SU-DHL-6 (cell line): ENCODE measurements around the gene NANS.
"Not testable (repeated sequence)": the region's sequence is repeated elsewhere in the genome, so short reads cannot be mapped to it uniquely, and the experiment has no call there.

Source experiments
- H2AFZ ChIP-seq: fragments of 200-600 bp; sonication (generic); 2 replicates; pipeline ENCODE4 v1.6.1; 2014; ENCODE audit warnings: low read depth, mild to moderate bottlenecking, moderate library complexity, mixed read lengths, antibody characterized with exemption, low read length; ENCODE audit not compliant: severe bottlenecking
- H3F3A ChIP-seq: fragments of 200-600 bp; shearing (Covaris generic); 2 replicates; pipeline ENCODE4 v1.6.0; 2016; ENCODE audit warnings: antibody characterized with exemption, mild to moderate bottlenecking; ENCODE audit not compliant: insufficient read depth
- H3K27ac ChIP-seq: fragments of 200-600 bp; sonication (generic); 2 replicates; pipeline ENCODE4 v1.5.1; 2016; ENCODE audit warnings: low read depth, mild to moderate bottlenecking, low read length, moderate library complexity, mixed read lengths
- H3K27me3 ChIP-seq: fragments of 200-600 bp; sonication (generic), shearing (Covaris generic); 2 replicates; pipeline ENCODE4 v1.6.0; 2014; ENCODE audit warnings: mild to moderate bottlenecking, low read length
- H3K36me3 ChIP-seq: fragments of 200-600 bp; sonication (generic); 2 replicates; pipeline ENCODE4 v1.6.1; 2014; ENCODE audit warnings: mild to moderate bottlenecking, low read length, mixed read lengths
- H3K4me2 ChIP-seq: fragments of 300-600, 200-600 bp; shearing (Covaris generic), sonication (generic); 2 replicates; pipeline ENCODE4 v1.6.0; 2014; ENCODE audit warnings: low read length, low read depth, mild to moderate bottlenecking; ENCODE audit not compliant: poor library complexity, severe bottlenecking
- H3K4me3 ChIP-seq: fragments of 200-600 bp; sonication (generic); 2 replicates; pipeline ENCODE4 v1.5.1; 2014; ENCODE audit warnings: antibody characterized with exemption, low read length, mild to moderate bottlenecking, mixed read lengths; ENCODE audit not compliant: insufficient read depth, poor library complexity, severe bottlenecking
- H3K79me2 ChIP-seq: fragments of 200-600 bp; sonication (generic); 2 replicates; pipeline ENCODE4 v1.6.1; 2014; ENCODE audit warnings: mild to moderate bottlenecking, low read length, moderate library complexity; ENCODE audit not compliant: insufficient read depth
- H3K9ac ChIP-seq: fragments of 200-600 bp; sonication (generic); 2 replicates; pipeline ENCODE4 v1.7.0; 2014; ENCODE audit warnings: mild to moderate bottlenecking, low read length
- H3K9me2 ChIP-seq: fragments of 200-600 bp; sonication (generic); replicated peaks from 2 replicates; pipeline ENCODE4 v1.6.1; 2014; ENCODE audit warnings: low read length; ENCODE audit not compliant: insufficient read depth
- H3K9me3 ChIP-seq: fragments of 200-600 bp; sonication (generic); 2 replicates; pipeline ENCODE4 v1.6.1; 2014; ENCODE audit warnings: low read length, mixed read lengths; ENCODE audit not compliant: insufficient read depth
- H4K20me1 ChIP-seq: fragments of 200-600 bp; sonication (generic); 2 replicates; pipeline ENCODE4 v1.6.1; 2014; ENCODE audit warnings: low read depth, mild to moderate bottlenecking, antibody characterized with exemption, low read length, moderate library complexity, mixed read lengths
- CTCF ChIP-seq: fragments of 200-600 bp; sonication (generic); IDR thresholded peaks from one replicate; pipeline ENCODE4 v1.5.1; 2017; ENCODE audit warnings: antibody characterized with exemption, mild to moderate bottlenecking, low read length, moderate library complexity; ENCODE audit not compliant: insufficient read depth, poor library complexity, severe bottlenecking
- EZH2phosphoT487 ChIP-seq: fragments of 200-600 bp; sonication (generic), shearing (Covaris generic); conservative IDR thresholded peaks from 2 replicates; pipeline ENCODE4 v1.6.1; 2018; ENCODE audit warnings: mild to moderate bottlenecking, antibody characterized with exemption, low read length, moderate library complexity, mixed read lengths

The NANS gene

GRCh38 chr9:98074115-98074990, 17.8 kb downstream of the NANS start:
- Histone ChIP-seq H3K36me3 (no peaks in the 10 kb centered on the region), H3K79me2 (no peaks in the 10 kb centered on the region), H3K9ac (no peak overlapping the region)

GRCh38 chr9:98075332-98075805, 18.8 kb downstream of the NANS start:
- no peaks in the 10 kb centered on the region for H3K79me2 ChIP-seq
- H2AFZ ChIP-seq, result no peak overlapping the region
- no peaks in the 10 kb centered on the region for H3K27me3 ChIP-seq
- H3K27ac ChIP-seq, result no peak overlapping the region
- H3K4me2 ChIP-seq, result no peak overlapping the region
- TF ChIP-seq CTCF (no peak), EZH2phosphoT487 (no peak)
- no peaks in the 10 kb centered on the region for H3K9me3 ChIP-seq
- no peaks in the 10 kb centered on the region for H3F3A ChIP-seq
- H3K4me3 ChIP-seq, result no peak overlapping the region
- no peaks in the 10 kb centered on the region for H4K20me1 ChIP-seq
- no peaks in the 10 kb centered on the region for H3K36me3 ChIP-seq
- H3K9me2 ChIP-seq, result no peaks in the 10 kb centered on the region
- H3K9ac ChIP-seq, result no peak overlapping the region

More at GRCh38 chr9:98074115-98074990, 17.8 kb downstream of the NANS start:
- TF ChIP-seq EZH2phosphoT487 (no peak), CTCF (peak; percentile 92)
- Histone ChIP-seq H3K27me3 (no peaks in the 10 kb centered on the region), H3K4me3 (no peak overlapping the region), H3F3A (no peaks in the 10 kb centered on the region), H3K27ac (no peak overlapping the region), H2AFZ (no peak overlapping the region), H3K9me3 (no peaks in the 10 kb centered on the region), H3K4me2 (no peak overlapping the region), H4K20me1 (no peaks in the 10 kb centered on the region), H3K9me2 (no peaks in the 10 kb centered on the region)

GRCh38 chr9:98076514-98076890, 20.0 kb downstream of the NANS start:
- H3K79me2 ChIP-seq, H3K27ac ChIP-seq, H4K20me1 ChIP-seq, H3K9me2 ChIP-seq, H3K4me3 ChIP-seq, H3K27me3 ChIP-seq, H2AFZ ChIP-seq, H3K9me3 ChIP-seq, H3K4me2 ChIP-seq, H3K36me3 ChIP-seq, H3K9ac ChIP-seq, H3F3A ChIP-seq: not testable (repeated sequence)

GRCh38 chr9:98078895-98079294, 22.4 kb downstream of the NANS start:
- H3K27me3 ChIP-seq, result no peaks in the 10 kb centered on the region
- no peaks in the 10 kb centered on the region for H3F3A ChIP-seq
- no peaks in the 10 kb centered on the region for H4K20me1 ChIP-seq
- no peak overlapping the region for H3K27ac ChIP-seq
- no peaks in the 10 kb centered on the region for H3K9me3 ChIP-seq
- H3K4me2 ChIP-seq, result no peak overlapping the region
- no peak overlapping the region for H3K4me3 ChIP-seq
- no peak overlapping the region for H3K9ac ChIP-seq
- no peaks in the 10 kb centered on the region for H3K9me2 ChIP-seq
- H3K79me2 ChIP-seq, result no peaks in the 10 kb centered on the region
- no peaks in the 10 kb centered on the region; the same call in 1 of the 2 replicates for H3K36me3 ChIP-seq
- TF ChIP-seq EZH2phosphoT487 (no peak), CTCF (no peak)
- H2AFZ ChIP-seq, result no peak overlapping the region
